ENCODE results near the gene SLC8A3. TPM values are rescaled to one million over a fixed set of nuclear protein-coding genes. Genes with fewer than 3 reads are reported as not detected.

Gene SLC8A3
- polyA plus RNA-seq, 5 donors = 4.6 to 23.7 (median 6.5) TPM

- no peak for DNase-seq
Observed at GRCh38 chr14:69997849-69998248, 190.9 kb downstream of the SLC8A3 start.

- no peak for DNase-seq
Observed at GRCh38 chr14:69996216-69996615, 192.5 kb downstream of the SLC8A3 start.

Other genes with a start within 250 kb of the SLC8A3 start
- gene COX16, start 170.7 kb upstream of the SLC8A3 start, polyA plus RNA-seq (ENCODE audit: insufficient read depth in 1 of 5, insufficient read length in 5 of 5, low replicate concordance in 1 of 5) = 10 to 100 TPM; 56.3 to 82.3 (median 61.5) TPM
- gene SYNJ2BP, start 228.1 kb upstream of the SLC8A3 start, polyA plus RNA-seq (ENCODE audit: insufficient read depth in 1 of 5, insufficient read length in 5 of 5, low replicate concordance in 1 of 5) = 10 to 100 TPM; 23.6 to 40.4 (median 36.6) TPM

All from right lung (tissue), 5 donors.